GM12878 (cell line): ENCODE data around the gene SMARCD2. TPM values are rescaled to one million over a fixed set of nuclear protein-coding genes. Genes with fewer than 3 reads are reported as not detected.

Experiments used
- ATAC-seq: fragments of 200-7000 bp; cut with Tn5 transposase; 3 replicates; pipeline ENCODE4 v1.9.1; 2020; ENCODE audit warnings: mild to moderate bottlenecking, moderate library complexity
- BruUV-seq: library from RNA; stranded (reverse); fragments of 400-500 nt; replicated peaks from 2 replicates; lab custom pipeline; 2021; lab: Mats Ljungman, UMichigan
- CTCF ChIA-PET: fragments of 300-600 bp; sonication (Branson Sonifier 250); formaldehyde crosslinking; extraction: SDS; loops from one replicate; lab custom pipeline; 2021; ENCODE audit warnings: inconsistent platforms; lab: Yijun Ruan, JAX
- POLR2A ChIA-PET: fragments of 350-600 bp; formaldehyde crosslinking; extraction: SDS; loops from one replicate; lab custom pipeline; 2021; ENCODE audit warnings: inconsistent platforms; lab: Charles Lee
- RAD21 ChIA-PET: fragments of 300-600 bp; sonication (Branson Sonifier 250); formaldehyde crosslinking; loops from one replicate; lab custom pipeline; 2023; ENCODE audit warnings: antibody characterized with exemption; ENCODE audit not compliant: unreplicated experiment; lab: Charles Lee
- SMC1A ChIA-PET: fragments of 300-600 bp; sonication (Branson Sonifier 250); formaldehyde crosslinking; loops from one replicate; lab custom pipeline; 2023; ENCODE audit not compliant: unreplicated experiment, uncharacterized antibody; lab: Charles Lee
- DNase-seq: peaks from one replicate; pipeline ENCODE4 v3.0.0-alpha.2; 2011; ENCODE audit warnings: low read depth, low spot score
- FAIRE-seq: peaks from 3 replicates; lab custom pipeline; 2011; peaks lifted over from hg19 to GRCh38; lab: Jason Lieb, UNC
- H2AFZ ChIP-seq: 2 replicates; pipeline ENCODE4 v1.6.0; 2011; ENCODE audit warnings: low read depth, low read length, control low read depth; ENCODE audit not compliant: control insufficient read depth
- H3K27ac ChIP-seq: 2 replicates; pipeline ENCODE4 v1.5.1; 2011; ENCODE audit warnings: control low read depth; ENCODE audit not compliant: control insufficient read depth, insufficient read depth
- H3K27me3 ChIP-seq, 2 experiments: replicated peaks in 1 of 2; 2 replicates each; pipeline versions ENCODE4 v1.6.0 to v1.6.1; 2011; ENCODE audit warnings: low read length in 1 of 2; ENCODE audit not compliant: control insufficient read depth in 2 of 2, insufficient read depth in 2 of 2
- H3K36me3 ChIP-seq, 2 experiments: 2 replicates each; pipeline ENCODE4 v1.5.1; 2011; ENCODE audit warnings: low read length in 1 of 2; ENCODE audit not compliant: control insufficient read depth in 2 of 2, insufficient read depth in 2 of 2
- H3K4me1 ChIP-seq: 2 replicates; pipeline ENCODE4 v1.6.1; 2011; ENCODE audit warnings: mild to moderate bottlenecking, low read length, moderate library complexity, mixed read lengths; ENCODE audit not compliant: control insufficient read depth, insufficient read depth
- H3K4me2 ChIP-seq: 2 replicates; pipeline ENCODE4 v1.6.0; 2011; ENCODE audit warnings: control low read depth; ENCODE audit not compliant: control insufficient read depth, insufficient read depth
- H3K4me3 ChIP-seq: fragments of 200-600 bp; sonication (generic); 2 replicates; pipeline ENCODE4 v1.5.1; 2016
- H3K79me2 ChIP-seq: 2 replicates; pipeline ENCODE4 v1.6.0; 2011; ENCODE audit warnings: low read length; ENCODE audit not compliant: control insufficient read depth, insufficient read depth
- H3K9ac ChIP-seq: 2 replicates; pipeline ENCODE4 v1.8.0; 2011; ENCODE audit warnings: low read length, control low read depth, mixed read lengths; ENCODE audit not compliant: control insufficient read depth, insufficient read depth
- H3K9me3 ChIP-seq: replicated peaks from 3 replicates; pipeline ENCODE4 v1.5.1; 2011; ENCODE audit warnings: mild to moderate bottlenecking, low read length; ENCODE audit not compliant: control insufficient read depth, insufficient read depth
- H4K20me1 ChIP-seq: 2 replicates; pipeline ENCODE4 v1.6.0; 2011; ENCODE audit not compliant: control insufficient read depth, insufficient read depth
- ASH2L ChIP-seq: fragments of 300-600, 200-600 bp; sonication (generic); IDR thresholded peaks from 2 replicates; pipeline ENCODE4 v1.6.1; 2017; ENCODE audit warnings: low read depth, mild to moderate bottlenecking, borderline replicate concordance
- MYB ChIP-seq: fragments of 150-350 bp; IDR thresholded peaks from 2 replicates; pipeline ENCODE4 v1.6.1; 2014; ENCODE audit warnings: mild to moderate bottlenecking, low read depth, low read length, borderline replicate concordance
- RELA ChIP-seq: fragments of 450-650 bp; IDR thresholded peaks from 2 replicates; pipeline ENCODE4 v1.8.0; 2014; ENCODE audit warnings: borderline replicate concordance; ENCODE audit not compliant: partially characterized antibody
- TBL1XR1 ChIP-seq: IDR thresholded peaks from 2 replicates; pipeline ENCODE4 v1.6.1; 2012; ENCODE audit warnings: low read depth, low read length, improper control_type of control experiment
- ZNF274 ChIP-seq: IDR thresholded peaks from one replicate; pipeline ENCODE4 v1.8.0; 2011; ENCODE audit not compliant: insufficient read length, insufficient read depth
- ZNF384 ChIP-seq: IDR thresholded peaks from 2 replicates; pipeline ENCODE4 v1.6.1; 2012; ENCODE audit warnings: low read depth, mild to moderate bottlenecking, low read length, improper control_type of control experiment, borderline replicate concordance
- WGBS: methylation state at CpG from one replicate; pipeline ENCODE4 v1.1.6; 2016; ENCODE audit warnings: low lambda C conversion rate; ENCODE audit not compliant: insufficient replicate concordance, insufficient coverage; ENCODE audit errors: missing lambda C conversion rate; 5-methylcytosine and 5-hydroxymethylcytosine counted together
- in situ Hi-C: fragments of 300-500 bp; cut with MboI; formaldehyde crosslinking; loops from 9 replicates; pipeline ENCODE4 v1.14.3; 2018; ENCODE audit warnings: mixed read lengths
- intact Hi-C: fragments of 100-400 bp; cut with micrococcal nuclease; formaldehyde crosslinking; loops from one replicate; pipeline ENCODE4 v1.14.2; 2022; ENCODE audit not compliant: unreplicated experiment
- polyA plus RNA-seq, 11 experiments: library from polyadenylated mRNA; depleted of rRNA in 4 of 11; unstranded in 6 of 11; stranded (reverse) in 5 of 11; fragments of >200 nt; fragmentation: Nextera tagmentation in 4 of 11; fragmentation: Illumina TruSeq in 1 of 11; extraction: Ambion mirVana in 4 of 11; extraction: Trizol in 1 of 11; gene quantifications; 1 replicate in 1 of 11; 2 replicates in 10 of 11; pipeline versions ENCODE4 v1.2.1 to v1.2.3, GENCODE V29; 2011 to 2016; ENCODE audit warnings: inconsistent platforms in 2 of 11, missing spikeins in 2 of 11, low read depth in 1 of 11
- total RNA-seq, 4 experiments: library from RNA; depleted of rRNA in 3 of 4; stranded (reverse); fragments of >200 nt in 3 of 4; fragmentation: Illumina TruSeq in 1 of 4; extraction: Trizol in 1 of 4; gene quantifications; 2 replicates each; pipeline versions ENCODE4 v1.2.1 to v1.2.3, GENCODE V29; 2013 to 2021

Gene SMARCD2
- total and polyA plus RNA-seq, 10 of the 15 experiments (the other 5 are each of a cell fraction or from before 2014, with no cell fraction given) = 2.4 to 111 (median 63.6) TPM

DNA sequence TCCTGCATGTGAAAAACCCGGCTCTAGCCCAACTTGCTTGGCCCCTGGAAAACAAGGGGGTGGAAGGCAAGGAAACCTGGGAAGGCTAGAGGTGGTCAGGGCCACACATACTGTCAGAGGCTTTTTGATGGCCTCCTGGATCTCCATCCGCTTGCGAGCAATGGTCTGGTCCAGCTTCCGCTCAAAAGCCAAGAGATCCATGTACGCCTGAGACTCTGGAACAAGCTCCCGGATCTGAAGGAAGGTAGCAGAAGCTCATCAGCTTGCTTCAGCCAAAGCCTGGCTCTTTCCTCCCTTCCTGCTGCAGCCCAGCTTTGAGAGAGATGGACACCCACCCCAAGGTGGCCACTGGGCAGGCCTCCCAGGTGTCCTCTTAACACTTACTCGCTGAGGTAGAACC, 5.7 kb downstream of the SMARCD2 start:
- Histone ChIP-seq H3K27me3 (no peaks in the 10 kb centered on the region), H3K27ac (no peak overlapping the region), H3K9me3 (no peaks in the 10 kb centered on the region), H2AFZ (no peak overlapping the region), H3K4me2 (no peak overlapping the region), H3K79me2 (peaks cover 41% of the 10 kb centered on the region), H3K4me1 (peaks cover 14% of the 10 kb centered on the region), H3K36me3 (peaks cover 24 to 30% of the 10 kb centered on the region in 2 experiments; a peak in 3 of 4 replicates), H3K9ac (no peak overlapping the region), H3K4me3 (no peak overlapping the region), H4K20me1 (no peaks in the 10 kb centered on the region)
- ChIA-PET SMC1A (interaction anchor here (2.2 kb wide), 1 partner anchor 8 kb away, joined by 5 read pairs; no protein-coding TSS in a partner anchor), POLR2A (interaction anchor here (0.9 kb wide), 1 partner anchor 9 kb away, joined by 3 read pairs; no protein-coding TSS in a partner anchor), CTCF (interaction anchor here (1.4 kb wide), 1 partner anchor 9 kb away, joined by 6 read pairs; no protein-coding TSS in a partner anchor), RAD21 (no interaction called here)
- 98% methylated on average over 7 of the region's 7 CpGs for WGBS
- intact Hi-C loops = no loop called here
- FAIRE-seq (no peak), DNase-seq (no peak), ATAC-seq (no peak)
- TF ChIP-seq ZNF384 (no peak), MYB (no peak), ASH2L (no peak), TBL1XR1 (no peak), ZNF274 (no peak), RELA (no peak)
- in situ Hi-C loops = loop anchor here (25.0 kb wide), 1 partner anchor 400 kb away; the partner anchor contains the start of gene CYB561
- BruUV-seq = no TSS peak
